PC-3 (cell line): ENCODE measurements around the gene MCM9.

Experiments
- EZH2 ChIP-seq: fragments of 300-600 bp; sonication (generic); IDR thresholded peaks from one replicate; pipeline ENCODE4 v1.6.1; 2017; ENCODE audit warnings: antibody characterized with exemption, mild to moderate bottlenecking, low read length; ENCODE audit not compliant: unreplicated experiment
- TF ChIP-seq, protein P1 (sequence below): fragments of 300-600 bp; sonication (generic); conservative IDR thresholded peaks from 2 replicates; pipeline ENCODE4 v1.5.1; 2017; ENCODE audit warnings: antibody characterized with exemption, low read depth, mild to moderate bottlenecking, low read length

DNA sequence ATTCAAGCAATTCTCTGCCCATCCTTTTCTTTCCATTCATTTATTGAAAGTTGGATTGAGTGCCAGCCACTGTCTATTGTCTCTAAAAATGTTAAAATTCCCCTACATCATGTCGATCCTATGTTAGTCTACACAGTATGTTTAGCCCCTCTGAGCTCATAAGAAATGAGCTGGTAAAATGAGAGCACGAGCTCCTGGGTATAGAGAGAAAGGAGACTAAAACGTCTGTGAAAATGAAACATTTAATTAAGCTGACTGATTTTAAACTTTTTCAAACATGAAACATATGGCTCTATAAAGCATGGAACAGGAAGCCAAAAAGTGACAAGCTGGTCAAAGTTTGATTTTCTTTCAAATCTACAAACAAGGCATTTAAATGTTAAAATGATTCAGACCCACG lies 145.0 kb downstream of the MCM9 start:
- no peak for TF ChIP-seq EZH2
- TF ChIP-seq, protein P1, sequence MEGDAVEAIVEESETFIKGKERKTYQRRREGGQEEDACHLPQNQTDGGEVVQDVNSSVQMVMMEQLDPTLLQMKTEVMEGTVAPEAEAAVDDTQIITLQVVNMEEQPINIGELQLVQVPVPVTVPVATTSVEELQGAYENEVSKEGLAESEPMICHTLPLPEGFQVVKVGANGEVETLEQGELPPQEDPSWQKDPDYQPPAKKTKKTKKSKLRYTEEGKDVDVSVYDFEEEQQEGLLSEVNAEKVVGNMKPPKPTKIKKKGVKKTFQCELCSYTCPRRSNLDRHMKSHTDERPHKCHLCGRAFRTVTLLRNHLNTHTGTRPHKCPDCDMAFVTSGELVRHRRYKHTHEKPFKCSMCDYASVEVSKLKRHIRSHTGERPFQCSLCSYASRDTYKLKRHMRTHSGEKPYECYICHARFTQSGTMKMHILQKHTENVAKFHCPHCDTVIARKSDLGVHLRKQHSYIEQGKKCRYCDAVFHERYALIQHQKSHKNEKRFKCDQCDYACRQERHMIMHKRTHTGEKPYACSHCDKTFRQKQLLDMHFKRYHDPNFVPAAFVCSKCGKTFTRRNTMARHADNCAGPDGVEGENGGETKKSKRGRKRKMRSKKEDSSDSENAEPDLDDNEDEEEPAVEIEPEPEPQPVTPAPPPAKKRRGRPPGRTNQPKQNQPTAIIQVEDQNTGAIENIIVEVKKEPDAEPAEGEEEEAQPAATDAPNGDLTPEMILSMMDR = no peak
